Stimulated activated CD4-positive, alpha-beta T cell treated with anti-CD3 and anti-CD28 coated beads, Interleukin-15, amount 100 ng/mL, for 48 hours (primary cell): ENCODE data around the gene TTC23.

Experiments used
- DNase-seq, 2 donors: peaks; one replicate each; pipeline ENCODE4 v3.0.0-alpha.2; 2020; ENCODE audit warnings: low read depth in 2 of 2

TTC23 gene

DNA sequence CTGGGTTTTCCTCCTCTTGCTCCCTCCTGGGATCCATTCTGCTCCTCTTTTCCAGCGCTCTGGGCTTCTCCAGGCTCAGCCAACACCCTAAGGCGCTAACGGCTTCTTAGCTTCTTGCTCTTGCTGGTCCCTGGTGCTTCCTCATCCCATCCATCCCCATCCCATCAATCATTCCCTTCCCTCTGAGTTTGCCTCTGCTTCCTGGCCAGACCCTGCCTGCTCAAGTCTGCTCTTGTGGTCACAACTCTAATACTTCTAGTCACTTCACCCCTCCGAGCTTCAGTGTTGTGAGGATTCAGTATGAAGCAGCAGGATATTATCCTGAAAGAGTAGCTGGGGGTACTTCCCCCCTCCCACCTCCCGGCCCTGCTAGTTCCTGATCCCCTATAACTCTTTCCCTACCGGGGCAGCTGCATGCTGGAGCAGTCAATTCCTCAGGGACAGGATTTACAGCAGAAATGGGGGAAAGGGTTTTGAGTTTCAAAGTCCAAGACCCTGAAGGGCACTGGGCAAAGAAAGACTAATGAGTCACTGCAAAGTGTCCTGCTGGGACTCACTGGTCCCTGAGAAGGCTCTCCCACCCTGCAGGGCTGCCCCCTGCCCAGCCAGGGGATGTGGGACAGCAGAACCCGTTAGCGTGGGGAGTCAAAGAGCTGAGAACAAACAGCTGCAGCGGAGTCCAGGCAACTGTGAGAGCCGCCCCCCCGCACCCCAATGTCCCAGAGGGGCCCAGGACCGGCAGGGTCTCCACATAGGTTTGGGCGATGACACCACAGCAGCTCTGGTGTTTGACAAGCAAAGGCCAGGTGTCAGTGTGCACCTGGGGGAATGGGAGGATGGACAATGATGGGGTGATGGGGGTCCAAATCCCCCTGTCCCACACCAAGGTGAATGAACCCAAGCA lies 146.8 kb downstream of the TTC23 start:
- no peak for DNase-seq

DNA sequence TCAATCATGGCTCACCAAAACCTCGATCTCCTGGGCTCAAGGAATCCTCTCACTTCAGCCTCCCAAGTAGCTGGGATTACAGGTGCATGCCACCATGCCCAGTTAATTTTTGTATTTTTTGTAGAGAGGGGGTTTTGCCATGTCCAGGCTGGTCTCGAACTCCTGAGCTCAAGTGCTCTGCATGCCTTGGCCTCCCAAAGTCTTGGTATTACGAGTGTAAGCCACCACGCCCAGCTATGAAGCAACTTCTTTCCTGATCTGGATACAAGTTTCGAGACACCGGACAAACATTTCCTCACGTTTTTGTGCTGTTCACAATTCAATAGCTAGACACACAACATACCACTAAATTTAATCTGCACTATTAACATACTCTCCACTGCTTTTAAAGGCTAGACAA lies 147.9 kb downstream of the TTC23 start:
- no peak for DNase-seq

DNA sequence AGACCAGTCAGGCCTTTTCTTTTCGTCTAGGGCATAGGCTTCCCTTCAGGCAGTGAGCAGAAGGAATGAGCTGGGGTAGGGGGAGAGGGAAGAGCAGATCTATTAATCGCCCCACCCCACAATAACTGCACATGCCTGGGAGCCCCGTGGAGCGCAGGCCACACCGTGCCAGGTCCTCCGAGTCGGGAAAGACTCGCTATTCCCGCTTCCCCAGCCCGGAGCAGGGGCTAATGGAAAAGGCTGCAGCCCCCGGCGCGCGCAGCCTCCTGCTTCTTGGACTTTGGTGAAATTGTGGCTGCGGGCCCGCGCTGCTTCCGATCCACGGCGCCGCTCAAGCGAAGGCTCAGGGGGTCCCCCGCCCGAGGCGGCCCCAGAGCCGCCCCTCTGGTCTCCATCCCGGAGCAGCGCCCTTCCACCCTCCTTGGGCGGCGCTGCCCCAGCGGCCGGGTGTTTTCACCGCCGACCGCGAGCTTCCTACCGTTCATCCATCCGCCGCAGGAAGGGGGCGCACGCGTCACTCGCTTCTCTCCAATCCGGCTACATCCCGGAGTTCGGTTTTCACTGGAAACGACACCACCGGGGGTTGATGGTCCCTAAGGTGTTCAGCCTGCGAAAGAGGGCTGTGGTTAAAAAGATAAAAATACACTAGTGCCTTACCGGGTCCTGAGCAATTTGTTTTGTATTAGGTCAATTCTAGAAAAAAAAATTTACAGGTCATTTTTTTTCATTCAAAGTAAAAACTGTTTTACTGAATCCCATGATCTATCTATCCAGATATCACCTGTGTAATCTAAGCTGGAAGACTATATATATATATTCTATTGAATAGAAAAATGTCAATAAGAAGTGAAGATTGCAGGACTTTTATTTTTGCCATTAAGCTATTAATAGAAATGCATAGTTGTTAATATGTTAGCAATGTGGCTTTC lies 148.9 kb downstream of the TTC23 start:
- DNase-seq: no peak

DNA sequence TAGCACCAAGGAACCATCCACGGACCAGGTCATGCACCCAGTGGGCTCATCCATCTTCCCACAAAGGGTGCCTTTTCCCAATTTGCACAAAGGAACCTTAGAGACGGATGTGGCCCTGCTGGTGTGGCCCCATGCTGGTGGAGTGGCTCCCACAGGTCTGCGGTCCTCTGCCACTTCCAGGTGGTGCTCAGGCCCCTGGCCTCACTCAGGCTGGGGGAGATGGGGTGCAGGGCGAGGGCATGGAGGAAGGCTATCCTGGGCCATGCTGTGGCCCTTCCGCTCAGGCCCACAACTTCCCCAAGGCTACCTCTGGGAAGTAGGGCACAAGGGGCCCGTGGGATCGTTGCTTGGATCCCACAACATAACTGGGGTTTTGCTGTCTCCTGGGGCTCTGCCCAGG lies 149.7 kb downstream of the TTC23 start:
- DNase-seq: no peak

DNA sequence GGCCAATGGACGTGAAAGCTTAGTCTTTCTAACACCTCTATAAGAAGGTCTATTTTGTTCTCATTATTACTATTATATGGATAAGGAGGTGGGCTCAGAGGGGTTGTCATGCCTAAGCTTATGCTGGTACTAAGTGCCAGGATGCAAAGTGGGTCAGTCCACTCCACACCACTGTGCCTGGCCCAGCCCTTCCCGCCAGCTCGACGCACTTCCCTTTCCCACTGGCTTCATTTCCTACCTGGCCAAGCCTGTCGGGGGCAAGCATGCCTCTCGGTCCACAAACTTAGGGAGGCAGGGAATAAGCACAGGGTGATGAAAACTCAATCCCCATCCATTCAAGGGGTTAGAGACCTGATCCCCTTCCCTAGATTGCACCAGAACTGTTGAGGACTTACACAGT lies 150.4 kb downstream of the TTC23 start:
- no peak for DNase-seq

DNA sequence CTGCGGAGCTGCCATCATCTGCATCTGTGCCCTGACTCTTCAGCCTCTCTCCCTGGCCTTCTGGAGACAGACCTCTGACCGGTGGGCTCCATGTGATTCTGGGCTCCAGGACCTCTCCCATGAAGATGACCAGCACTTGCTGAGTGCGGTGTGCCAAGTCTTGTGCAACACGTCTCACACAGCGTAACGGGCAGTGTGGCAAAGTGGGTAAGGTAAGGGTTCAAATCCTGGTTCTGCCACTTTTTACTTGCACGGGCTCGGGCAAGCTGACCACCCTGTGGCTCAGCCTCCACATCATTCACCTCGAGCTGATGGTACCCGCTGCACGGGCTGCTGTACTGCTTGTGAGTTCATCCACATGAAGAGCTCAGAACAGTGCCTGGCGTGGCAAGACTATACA lies 151.0 kb downstream of the TTC23 start:
- no peak for DNase-seq

DNA sequence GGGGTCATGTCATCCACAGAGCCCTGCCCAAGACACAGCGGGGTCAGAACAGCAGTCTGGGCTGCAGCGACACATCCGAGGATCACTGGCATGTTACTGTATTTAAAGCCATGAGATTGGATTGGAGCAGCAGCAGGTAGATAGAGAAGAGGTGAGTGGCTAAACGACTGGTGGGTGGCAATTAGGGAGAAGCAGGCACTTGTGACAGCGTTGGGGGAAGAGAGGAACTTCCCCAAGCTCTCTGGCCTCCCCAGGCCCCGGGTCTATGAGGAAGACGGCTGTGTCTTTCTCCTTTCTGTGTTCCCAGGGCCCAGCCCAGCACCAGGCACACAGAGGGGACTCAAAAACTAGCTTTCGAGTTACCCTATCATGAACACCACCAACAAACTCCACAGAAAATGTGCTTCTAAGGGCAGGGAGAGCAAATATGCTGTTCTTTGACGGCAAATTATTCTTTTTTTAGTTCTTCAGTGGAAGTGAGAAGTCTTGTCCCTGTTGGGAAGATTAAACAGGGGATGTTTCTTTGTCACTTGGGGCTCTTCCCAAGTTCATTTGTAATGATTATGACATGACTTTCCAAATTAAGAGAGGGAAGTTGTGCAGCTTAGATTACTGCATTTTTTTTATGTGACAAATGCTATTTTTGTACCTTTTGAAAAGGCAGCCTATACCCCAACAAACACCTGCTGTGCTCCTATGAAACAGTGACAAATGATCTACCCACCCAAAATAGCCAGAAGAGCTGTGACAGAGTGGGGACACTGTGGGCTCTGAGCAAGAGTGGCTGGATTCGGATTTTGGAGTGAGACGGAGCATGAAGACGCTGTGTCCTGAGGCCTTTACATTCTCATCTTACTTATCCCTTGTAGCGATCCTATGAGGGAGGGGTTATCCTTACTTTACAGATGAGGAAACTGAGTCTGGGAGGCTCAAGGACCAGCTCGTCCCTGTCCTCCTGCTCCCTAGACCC lies 151.7 kb downstream of the TTC23 start:
- no peak for DNase-seq

DNA sequence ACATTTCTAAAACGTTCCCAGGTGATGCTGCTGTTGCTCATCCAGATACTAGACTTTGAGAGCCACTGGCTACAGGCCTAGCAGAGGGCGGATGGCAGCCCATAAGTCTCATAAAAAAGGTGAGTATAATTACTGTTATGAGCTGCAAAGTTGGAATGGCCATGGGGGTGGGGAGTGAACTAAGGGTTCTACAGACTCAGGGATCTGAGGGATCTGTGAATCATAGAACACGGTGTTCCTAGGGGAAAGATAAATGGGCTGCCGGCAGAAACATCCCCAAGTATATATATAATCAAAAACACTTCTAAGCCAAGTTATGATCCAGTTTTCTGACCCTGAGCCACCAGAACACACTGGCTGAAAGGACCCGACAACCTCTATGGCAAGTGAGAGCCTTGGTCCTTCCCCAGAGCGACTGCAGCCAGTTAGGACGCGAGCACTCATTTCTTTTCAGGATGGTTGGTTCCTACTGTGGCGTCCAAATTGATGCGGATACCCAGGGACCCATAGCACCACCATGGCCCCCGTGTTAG lies 152.4 kb downstream of the TTC23 start:
- no peak for DNase-seq

DNA sequence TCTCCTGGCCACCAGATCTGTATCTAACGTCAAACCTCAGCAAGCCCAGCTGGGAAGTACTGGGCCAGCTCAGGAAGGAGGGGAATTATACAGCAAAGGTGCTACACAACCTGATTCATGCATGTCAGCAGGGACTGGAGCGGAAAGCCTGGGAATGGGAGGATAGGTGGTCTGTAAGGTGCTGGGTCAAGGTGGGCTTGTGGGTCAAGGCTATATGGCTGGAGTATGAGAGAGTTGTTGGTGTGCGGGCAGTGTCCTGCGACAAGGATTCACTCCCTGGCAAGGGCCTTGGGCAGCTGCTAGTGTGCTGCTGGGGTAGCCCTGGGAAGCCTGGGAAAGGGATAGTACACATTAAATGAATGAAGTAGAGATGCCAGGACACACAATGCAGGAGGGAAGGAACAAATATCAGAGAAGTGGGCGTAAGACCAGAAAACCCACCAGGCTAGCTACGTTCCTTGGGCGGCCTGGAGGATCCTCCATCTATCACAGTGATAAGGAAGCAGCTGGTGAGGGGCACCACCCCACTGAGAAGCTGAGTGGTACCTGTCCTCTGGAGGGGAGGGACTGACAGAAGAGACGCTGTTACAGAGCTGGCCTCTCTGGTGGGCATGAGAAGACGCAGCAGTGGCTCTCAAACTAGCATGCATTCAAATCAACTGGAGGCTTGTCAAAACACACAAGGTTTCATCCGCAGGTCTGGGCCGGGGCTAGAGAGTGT lies 153.0 kb downstream of the TTC23 start:
- DNase-seq: no peak

DNA sequence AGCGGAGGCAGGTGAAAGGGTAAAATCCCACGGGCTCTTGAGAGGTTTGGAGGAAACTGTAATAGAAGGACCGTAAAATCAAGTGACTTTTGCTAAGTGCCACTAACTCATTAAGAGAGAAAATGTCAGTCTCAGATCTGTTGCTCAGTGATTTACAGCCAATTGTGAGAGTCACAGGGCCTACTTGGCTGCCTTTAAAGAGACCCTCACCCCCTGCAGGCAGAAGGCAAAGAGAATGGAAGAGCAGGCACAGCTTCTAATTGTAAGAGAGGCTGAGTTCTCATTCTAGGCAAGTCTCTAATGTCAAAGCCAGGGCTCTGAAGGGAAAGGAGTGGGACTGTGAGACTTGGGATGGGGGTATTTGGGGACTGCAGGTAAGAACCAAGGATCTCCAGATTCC lies 153.8 kb downstream of the TTC23 start:
- no peak for DNase-seq

DNA sequence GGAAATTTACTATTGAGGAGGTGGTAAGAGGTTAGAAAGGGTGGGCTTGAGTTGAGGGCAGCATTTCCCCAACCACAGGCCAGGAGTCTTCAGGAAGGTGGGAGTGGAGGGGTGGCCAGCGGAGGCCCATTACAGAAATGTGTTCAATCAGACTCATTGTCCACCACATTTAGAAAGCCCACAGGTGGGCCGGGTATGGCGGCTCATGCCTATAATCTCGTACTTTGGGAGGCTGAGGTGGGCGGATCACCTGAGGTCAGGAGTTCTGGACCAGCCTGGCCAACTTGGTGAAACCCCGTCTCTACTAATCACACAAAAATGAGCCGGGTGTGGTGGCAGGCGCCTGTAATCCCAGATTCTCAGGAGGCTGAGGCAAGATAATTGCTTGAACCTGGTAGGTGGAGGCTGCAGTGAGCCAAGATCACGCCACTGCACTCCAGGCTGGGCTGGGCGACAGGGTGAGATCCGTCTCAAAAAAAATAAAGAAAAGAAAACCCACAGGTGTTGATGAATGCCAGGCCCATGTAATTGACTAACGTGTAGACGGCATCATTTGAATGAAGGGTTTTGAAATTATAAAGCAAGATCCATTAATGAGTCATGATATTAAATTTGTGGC lies 156.7 kb downstream of the TTC23 start:
- DNase-seq: no peak

DNA sequence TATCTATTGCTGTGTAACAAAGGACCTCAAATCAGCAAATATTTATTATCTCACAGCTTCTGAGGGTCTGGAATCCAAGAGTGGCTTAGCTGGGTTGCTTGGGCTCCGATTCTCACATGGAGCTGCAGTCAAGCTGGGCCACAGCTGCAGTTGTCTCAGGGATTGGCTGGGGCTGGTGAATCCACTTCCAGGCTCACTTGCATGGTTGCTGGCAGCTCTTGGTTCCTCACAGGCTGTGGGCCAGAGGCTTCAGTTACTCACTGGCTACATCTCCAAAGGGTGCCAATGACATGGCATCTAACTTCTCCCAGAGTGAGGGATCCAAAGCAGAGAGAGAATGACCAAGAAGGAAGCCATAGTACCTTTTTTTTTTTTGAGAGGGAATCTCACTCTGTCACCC lies 158.4 kb downstream of the TTC23 start:
- DNase-seq: no peak

DNA sequence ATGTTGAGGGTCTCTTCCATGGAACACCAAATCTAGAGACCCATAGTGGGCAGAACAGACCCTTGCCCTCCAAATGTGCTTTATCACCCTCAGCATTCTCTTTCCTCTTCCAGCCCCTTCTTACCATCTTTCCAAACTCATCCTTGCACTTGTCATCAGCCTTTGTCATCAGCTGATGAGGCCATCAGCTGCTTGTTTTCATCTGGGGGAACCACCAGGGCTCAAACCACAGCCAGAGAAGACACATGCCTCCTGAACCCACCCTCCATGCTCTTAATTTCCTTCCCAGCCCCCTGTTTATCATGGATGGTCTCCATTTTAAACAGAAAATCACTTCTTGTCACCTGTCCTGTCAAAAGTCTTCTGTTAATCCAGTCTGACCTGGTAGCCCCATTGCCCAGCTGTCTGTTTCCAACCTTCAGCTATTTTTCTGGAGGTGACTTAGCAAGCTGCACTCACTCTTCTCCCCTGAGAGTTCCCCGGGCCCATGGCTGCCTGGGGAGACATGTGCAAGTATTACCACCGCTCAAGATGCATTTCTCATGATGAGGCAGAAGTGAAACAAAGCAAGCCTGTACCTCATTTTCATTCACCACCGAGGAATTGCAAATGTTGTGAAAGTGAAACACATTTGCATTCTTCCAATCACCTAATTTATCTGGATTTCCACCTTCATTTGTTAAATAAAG lies 159.2 kb downstream of the TTC23 start:
- no peak for DNase-seq

DNA sequence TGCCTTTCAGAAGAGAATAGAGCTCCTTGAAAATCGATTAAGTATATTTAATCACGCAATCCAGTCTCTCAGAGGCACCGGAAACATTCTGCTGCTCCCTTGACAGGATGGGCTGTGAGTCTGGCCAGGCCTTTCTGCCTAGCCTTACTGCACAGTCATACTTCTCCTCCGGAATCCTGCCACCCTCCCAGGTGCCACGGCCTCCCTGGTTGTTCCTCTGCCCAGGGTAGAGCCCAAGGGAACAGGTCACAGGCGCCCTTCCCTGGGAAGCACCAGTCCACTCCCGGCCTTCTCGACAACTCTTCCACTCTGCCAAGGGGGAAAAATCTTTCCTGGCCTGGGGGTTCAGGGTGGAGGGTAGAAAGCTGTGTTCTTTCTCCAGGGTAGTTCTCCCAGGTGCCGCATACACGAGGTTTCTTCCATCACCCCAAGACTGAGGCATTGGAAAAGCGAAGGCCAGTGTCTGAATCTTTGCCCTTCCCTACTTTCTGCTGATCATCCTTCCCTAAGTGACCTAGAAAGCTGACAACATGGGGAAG lies 161.9 kb downstream of the TTC23 start:
- no peak for DNase-seq

DNA sequence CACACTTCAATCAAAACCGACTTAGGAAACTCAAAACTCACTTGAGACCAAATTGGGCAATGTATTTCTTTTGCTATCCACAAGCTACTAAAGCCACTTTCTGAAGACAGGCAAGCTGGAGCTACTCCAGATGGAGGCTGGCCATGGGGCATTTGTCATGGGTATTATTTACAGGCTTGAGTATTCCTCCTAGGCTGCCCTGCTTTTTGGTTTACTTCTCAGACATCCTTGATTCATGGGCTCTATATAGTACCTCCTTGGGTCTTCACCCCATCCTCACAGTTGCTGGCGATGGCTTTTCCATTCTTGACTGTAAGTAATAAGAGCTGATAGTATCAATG lies 163.1 kb downstream of the TTC23 start:
- no peak for DNase-seq
